A673 (cell line): Measurements from ENCODE around the gene SH3BGRL3. TPM values are rescaled to one million over a fixed set of nuclear protein-coding genes. Genes with fewer than 3 reads are reported as not detected.

Source experiments
- BruUV-seq: library from RNA; stranded (reverse); fragments of 400-500 nt; replicated peaks from 2 replicates; lab custom pipeline; 2021; lab: Mats Ljungman, UMichigan
- CTCF ChIA-PET: fragments of 300-600 bp; sonication (Branson Sonifier 250); formaldehyde crosslinking; loops from one replicate; lab custom pipeline; 2022; ENCODE audit warnings: antibody characterized with exemption; lab: Charles Lee
- POLR2A ChIA-PET: fragments of 300-600 bp; sonication (Branson Sonifier 250); formaldehyde crosslinking; loops from one replicate; lab custom pipeline; 2022; ENCODE audit warnings: antibody characterized with exemption; ENCODE audit not compliant: low non-redundant PET; lab: Charles Lee
- DNase-seq: peaks from one replicate; pipeline ENCODE4 v3.0.0-alpha.2; 2015; ENCODE audit warnings: low spot score
- H3K27ac ChIP-seq: fragments of 200-600 bp; sonication (generic); 2 replicates; pipeline ENCODE4 v1.5.1; 2016; ENCODE audit warnings: mixed run types, low read depth, mild to moderate bottlenecking, mixed read lengths, antibody characterized with exemption, low read length; ENCODE audit not compliant: poor library complexity, severe bottlenecking
- H3K27me3 ChIP-seq: fragments of 200-600 bp; sonication (generic); replicated peaks from 2 replicates; pipeline ENCODE4 v1.6.1; 2017; ENCODE audit warnings: mixed run types, low read depth, mild to moderate bottlenecking, mixed read lengths, antibody characterized with exemption, low read length; ENCODE audit not compliant: insufficient read depth, poor library complexity
- H3K36me3 ChIP-seq: fragments of 200-600 bp; sonication (generic); 2 replicates; pipeline ENCODE4 v1.6.1; 2016; ENCODE audit warnings: mixed run types, mild to moderate bottlenecking, mixed read lengths, antibody characterized with exemption, low read length; ENCODE audit not compliant: insufficient read depth, poor library complexity, severe bottlenecking
- H3K4me1 ChIP-seq: fragments of 200-600 bp; sonication (generic); 2 replicates; pipeline ENCODE4 v1.6.1; 2017; ENCODE audit warnings: mixed run types, mild to moderate bottlenecking, mixed read lengths, antibody characterized with exemption, low read length; ENCODE audit not compliant: insufficient read depth, poor library complexity, severe bottlenecking
- H3K4me3 ChIP-seq: fragments of 200-600 bp; sonication (generic); 2 replicates; pipeline ENCODE4 v1.5.1; 2016; ENCODE audit warnings: low read depth, mixed run types, mild to moderate bottlenecking, mixed read lengths, low read length; ENCODE audit not compliant: poor library complexity, severe bottlenecking
- H3K9me3 ChIP-seq: fragments of 200-600 bp; sonication (generic); 2 replicates; pipeline ENCODE4 v1.6.1; 2016; ENCODE audit warnings: mixed run types, low read depth, mild to moderate bottlenecking, mixed read lengths, antibody characterized with exemption, low read length; ENCODE audit not compliant: poor library complexity, severe bottlenecking
- EZH2 ChIP-seq: fragments of 200-600 bp; sonication (generic); IDR thresholded peaks from 2 replicates; pipeline ENCODE4 v1.6.1; 2017; ENCODE audit warnings: borderline replicate concordance, low read depth, mild to moderate bottlenecking, mixed read lengths, antibody characterized with exemption, low read length; ENCODE audit not compliant: poor library complexity, severe bottlenecking
- intact Hi-C: fragments of 100-400 bp; cut with micrococcal nuclease; formaldehyde crosslinking; loops from one replicate; pipeline ENCODE4 v1.10.0; 2022; ENCODE audit not compliant: unreplicated experiment
- total RNA-seq: library from RNA; stranded (reverse); gene quantifications from 2 replicates; pipeline ENCODE4 v1.2.3, GENCODE V29; 2021
- TF ChIP-seq, protein P1 (sequence below): fragments of 300-800, 200-600 bp; sonication (generic); conservative IDR thresholded peaks from 2 replicates; pipeline ENCODE4 v1.5.1; 2017; ENCODE audit warnings: low read depth, mild to moderate bottlenecking, antibody characterized with exemption, low read length, moderate library complexity, mixed read lengths

Gene SH3BGRL3
- total RNA-seq, 1 experiment from 2014 or later, result 138 TPM

- no peak for TF ChIP-seq EZH2
- TF ChIP-seq, protein P1, sequence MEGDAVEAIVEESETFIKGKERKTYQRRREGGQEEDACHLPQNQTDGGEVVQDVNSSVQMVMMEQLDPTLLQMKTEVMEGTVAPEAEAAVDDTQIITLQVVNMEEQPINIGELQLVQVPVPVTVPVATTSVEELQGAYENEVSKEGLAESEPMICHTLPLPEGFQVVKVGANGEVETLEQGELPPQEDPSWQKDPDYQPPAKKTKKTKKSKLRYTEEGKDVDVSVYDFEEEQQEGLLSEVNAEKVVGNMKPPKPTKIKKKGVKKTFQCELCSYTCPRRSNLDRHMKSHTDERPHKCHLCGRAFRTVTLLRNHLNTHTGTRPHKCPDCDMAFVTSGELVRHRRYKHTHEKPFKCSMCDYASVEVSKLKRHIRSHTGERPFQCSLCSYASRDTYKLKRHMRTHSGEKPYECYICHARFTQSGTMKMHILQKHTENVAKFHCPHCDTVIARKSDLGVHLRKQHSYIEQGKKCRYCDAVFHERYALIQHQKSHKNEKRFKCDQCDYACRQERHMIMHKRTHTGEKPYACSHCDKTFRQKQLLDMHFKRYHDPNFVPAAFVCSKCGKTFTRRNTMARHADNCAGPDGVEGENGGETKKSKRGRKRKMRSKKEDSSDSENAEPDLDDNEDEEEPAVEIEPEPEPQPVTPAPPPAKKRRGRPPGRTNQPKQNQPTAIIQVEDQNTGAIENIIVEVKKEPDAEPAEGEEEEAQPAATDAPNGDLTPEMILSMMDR, result no peak
- ChIA-PET POLR2A (no interaction called here), CTCF (interaction anchor here (0.6 to 1.4 kb wide), 3 partner anchors 46 to 112 kb away, joined by 3 to 6 read pairs (median 5); partner anchors contain the start of genes C1orf232 and CEP85)
- no peaks in the 10 kb centered on the region for H3K9me3 ChIP-seq
- peaks cover 17% of the 10 kb centered on the region for H3K36me3 ChIP-seq
- H3K27me3 ChIP-seq, result no peaks in the 10 kb centered on the region
- peaks cover 56% of the 10 kb centered on the region for H3K4me1 ChIP-seq
- H3K4me3 ChIP-seq, result peak overlapping the region; percentile 72
- intact Hi-C loops, result no loop called here
- H3K27ac ChIP-seq, result peak overlapping the region; percentile 71
- BruUV-seq, result no TSS peak
- DNase-seq, result peak; percentile 27
These were observed 602 bp downstream of the SH3BGRL3 start for GRCh38 chr1:26280333-26281042.

DNA sequence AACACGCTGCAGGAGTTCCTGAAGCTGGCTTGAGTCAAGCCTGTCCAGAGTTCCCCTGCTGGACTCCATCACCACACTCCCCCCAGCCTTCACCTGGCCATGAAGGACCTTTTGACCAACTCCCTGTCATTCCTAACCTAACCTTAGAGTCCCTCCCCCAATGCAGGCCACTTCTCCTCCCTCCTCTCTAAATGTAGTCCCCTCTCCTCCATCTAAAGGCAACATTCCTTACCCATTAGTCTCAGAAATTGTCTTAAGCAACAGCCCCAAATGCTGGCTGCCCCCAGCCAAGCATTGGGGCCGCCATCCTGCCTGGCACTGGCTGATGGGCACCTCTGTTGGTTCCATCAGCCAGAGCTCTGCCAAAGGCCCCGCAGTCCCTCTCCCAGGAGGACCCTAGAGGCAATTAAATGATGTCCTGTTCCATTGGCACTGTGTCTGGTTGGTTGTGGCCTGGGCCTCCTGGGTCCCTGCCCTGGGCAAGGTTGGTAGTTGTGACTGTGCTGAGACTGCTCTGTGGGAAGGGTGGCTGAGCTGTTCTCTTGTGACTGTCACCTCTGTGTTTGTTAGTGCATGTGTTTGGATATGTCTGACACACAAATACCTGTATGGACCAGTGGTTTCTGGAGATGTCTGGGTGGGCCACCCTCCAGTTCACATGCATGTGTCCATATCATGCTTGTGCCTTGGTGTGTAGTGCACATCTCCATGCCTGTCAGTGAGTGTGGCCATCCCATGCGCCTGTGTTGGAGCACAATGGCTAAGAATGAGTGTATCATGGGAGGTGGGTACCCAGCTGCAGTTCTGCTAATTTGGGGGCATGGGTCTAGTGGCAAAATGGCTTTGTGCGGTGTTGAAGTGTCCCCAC, 1.4 kb downstream of the SH3BGRL3 start:
- ChIA-PET POLR2A (no interaction called here), CTCF (no interaction called here)
- peak overlapping the region; percentile 4 for H3K27ac ChIP-seq
- no peak overlapping the region for H3K4me3 ChIP-seq
- no peaks in the 10 kb centered on the region for H3K27me3 ChIP-seq
- H3K4me1 ChIP-seq, result peaks cover 48% of the 10 kb centered on the region
- no peaks in the 10 kb centered on the region for H3K9me3 ChIP-seq
- H3K36me3 ChIP-seq, result peaks cover 17% of the 10 kb centered on the region
- intact Hi-C loops, result no loop called here
- no peak for TF ChIP-seq EZH2
- TSS peak; percentile 90 for BruUV-seq
- DNase-seq, result no peak

GRCh38 chr1:26281971-26282370, 2.1 kb downstream of the SH3BGRL3 start:
- Histone ChIP-seq H3K36me3 (peaks cover 11% of the 10 kb centered on the region), H3K27me3 (no peaks in the 10 kb centered on the region), H3K27ac (no peak overlapping the region), H3K4me1 (peaks cover 41% of the 10 kb centered on the region), H3K4me3 (no peak overlapping the region), H3K9me3 (no peaks in the 10 kb centered on the region)
- ChIA-PET POLR2A (no interaction called here), CTCF (no interaction called here)
- no TSS peak for BruUV-seq
- intact Hi-C loops, result no loop called here
- no peak for TF ChIP-seq EZH2
- TF ChIP-seq, protein P1, result no peak
- peak; percentile 57 for DNase-seq
